HEK293 (cell line): Measurements from ENCODE around the gene EEF1AKMT3.
"Not testable (repeated sequence)": the region's sequence is repeated elsewhere in the genome, so short reads cannot be mapped to it uniquely, and the experiment has no call there.

Source experiments
- CTCF ChIA-PET: fragments of 350-600 bp; formaldehyde crosslinking; extraction: SDS; loops from one replicate; lab custom pipeline; 2021; ENCODE audit warnings: antibody characterized with exemption; lab: Yijun Ruan, JAX
- POLR2A ChIA-PET: fragments of 300-600 bp; formaldehyde crosslinking; extraction: SDS; loops from one replicate; lab custom pipeline; 2020; ENCODE audit warnings: antibody characterized with exemption, inconsistent platforms; lab: Yijun Ruan, JAX
- H3K27ac ChIP-seq: fragments of 200-500 bp; sonication (Bioruptor generic); 2 replicates; pipeline ENCODE4 v1.5.1; 2014; ENCODE audit warnings: low read depth, low read length, control low read depth, inconsistent platforms; ENCODE audit errors: extremely low read depth
- H3K36me3 ChIP-seq, 2 experiments: fragments of 200-500 bp in 1 of 2; sonication (Bioruptor generic) in 1 of 2; 1 replicate in 1 of 2; 2 replicates in 1 of 2; pipeline ENCODE4 v1.5.1; 2014 to 2017; ENCODE audit warnings: inconsistent platforms in 2 of 2, low read length in 2 of 2; ENCODE audit not compliant: control insufficient read depth in 2 of 2, insufficient read depth in 1 of 2
- H3K4me1 ChIP-seq: fragments of 200-500 bp; sonication (Bioruptor generic); 2 replicates; pipeline ENCODE4 v1.5.1; 2014; ENCODE audit warnings: mild to moderate bottlenecking, low read length, inconsistent platforms; ENCODE audit not compliant: control insufficient read depth, insufficient read depth
- H3K4me3 ChIP-seq: 2 replicates; pipeline ENCODE4 v1.5.1; 2011; ENCODE audit warnings: low read depth, mild to moderate bottlenecking, control low read depth, low read length, moderate library complexity
- H3K9me3 ChIP-seq: fragments of 200-500 bp; sonication (Bioruptor generic); 2 replicates; pipeline ENCODE4 v1.5.1; 2014; ENCODE audit warnings: low read depth, low read length, inconsistent platforms; ENCODE audit not compliant: control insufficient read depth, insufficient read depth
- BCL11B ChIP-seq: fragments of 450-650 bp; formaldehyde crosslinking; IDR thresholded peaks from 2 replicates; pipeline ENCODE4 v1.5.1; 2016; ENCODE audit warnings: low read depth, missing biosample characterization, missing genetic modification characterization
- REPIN1 ChIP-seq: fragments of 450-650 bp; formaldehyde crosslinking; IDR thresholded peaks from 2 replicates; pipeline ENCODE4 v1.5.1; 2017; ENCODE audit warnings: missing biosample characterization, missing genetic modification characterization, low read depth
- YY1 ChIP-seq: fragments of 450-650 bp; formaldehyde crosslinking; IDR thresholded peaks from 2 replicates; pipeline ENCODE4 v1.5.1; 2018; ENCODE audit warnings: missing biosample characterization, missing genetic modification characterization
- ZBTB21 ChIP-seq: fragments of 450-650 bp; formaldehyde crosslinking; IDR thresholded peaks from 2 replicates; pipeline ENCODE4 v1.5.1; 2017; ENCODE audit warnings: missing biosample characterization, missing genetic modification characterization
- ZBTB26 ChIP-seq: fragments of 450-650 bp; formaldehyde crosslinking; optimal IDR thresholded peaks from 2 replicates; pipeline ENCODE3; 2016; ENCODE audit warnings: missing biosample characterization, mild to moderate bottlenecking, missing genetic modification characterization
- ZNF132 ChIP-seq: fragments of 450-650 bp; formaldehyde crosslinking; IDR thresholded peaks from 2 replicates; pipeline ENCODE4 v1.5.1; 2017; ENCODE audit warnings: missing biosample characterization, missing genetic modification characterization, borderline replicate concordance
- ZNF138 ChIP-seq: fragments of 450-650 bp; formaldehyde crosslinking; IDR thresholded peaks from 2 replicates; pipeline ENCODE4 v1.5.1; 2016; ENCODE audit warnings: missing biosample characterization, missing genetic modification characterization, borderline replicate concordance
- ZNF302 ChIP-seq: fragments of 450-650 bp; formaldehyde crosslinking; IDR thresholded peaks from 2 replicates; pipeline ENCODE4 v1.5.1; 2016; ENCODE audit warnings: missing biosample characterization, missing genetic modification characterization, low read depth
- ZNF362 ChIP-seq: fragments of 450-650 bp; formaldehyde crosslinking; IDR thresholded peaks from 2 replicates; pipeline ENCODE4 v1.5.1; 2016; ENCODE audit warnings: missing biosample characterization, missing genetic modification characterization
- ZNF37A ChIP-seq: fragments of 450-650 bp; IDR thresholded peaks from 2 replicates; pipeline ENCODE4 v1.5.1; 2018; ENCODE audit warnings: missing biosample characterization, missing genetic modification characterization
- ZNF416 ChIP-seq: fragments of 450-650 bp; formaldehyde crosslinking; IDR thresholded peaks from 2 replicates; pipeline ENCODE4 v1.5.1; 2016; ENCODE audit warnings: missing biosample characterization, missing genetic modification characterization
- ZNF433 ChIP-seq: fragments of 450-650 bp; formaldehyde crosslinking; IDR thresholded peaks from 2 replicates; pipeline ENCODE4 v1.5.1; 2016; ENCODE audit warnings: missing biosample characterization, missing genetic modification characterization, low read depth
- ZNF48 ChIP-seq: fragments of 450-650 bp; formaldehyde crosslinking; IDR thresholded peaks from 2 replicates; pipeline ENCODE4 v1.5.1; 2016; ENCODE audit warnings: missing biosample characterization, missing genetic modification characterization
- ZNF529 ChIP-seq: fragments of 450-650 bp; formaldehyde crosslinking; IDR thresholded peaks from 2 replicates; pipeline ENCODE4 v1.5.1; 2017; ENCODE audit warnings: missing genetic modification characterization, missing biosample characterization; ENCODE audit not compliant: insufficient replicate concordance
- ZNF555 ChIP-seq: fragments of 450-650 bp; formaldehyde crosslinking; conservative IDR thresholded peaks from 2 replicates; pipeline ENCODE4 v1.5.1; 2017; ENCODE audit warnings: missing biosample characterization, mild to moderate bottlenecking, missing genetic modification characterization, inconsistent platforms
- ZNF558 ChIP-seq: fragments of 450-650 bp; formaldehyde crosslinking; IDR thresholded peaks from 2 replicates; pipeline ENCODE4 v1.5.1; 2016; ENCODE audit warnings: missing biosample characterization, missing genetic modification characterization
- ZNF560 ChIP-seq: fragments of 450-650 bp; formaldehyde crosslinking; IDR thresholded peaks from 2 replicates; pipeline ENCODE4 v1.5.1; 2017; ENCODE audit warnings: missing biosample characterization, missing genetic modification characterization, borderline replicate concordance
- TF ChIP-seq, protein P1 (sequence below): IDR thresholded peaks from 2 replicates; pipeline ENCODE4 v1.6.1; 2011; ENCODE audit warnings: mild to moderate bottlenecking, low read depth, low read length, borderline replicate concordance

EEF1AKMT3 gene

GRCh38 chr12:57817261-57817989 is 45.0 kb downstream of the EEF1AKMT3 start:
- no peaks in the 10 kb centered on the region for H3K4me1 ChIP-seq
- TF ChIP-seq ZBTB26 (tag by site-specific recombination) (no peak), ZNF433 (tag by site-specific recombination) (no peak), ZNF558 (no peak), ZNF37A (tag by site-specific recombination) (no peak), ZNF132 (tag by site-specific recombination) (no peak), BCL11B (tag by site-specific recombination) (no peak), ZNF416 (no peak), ZNF555 (tag by site-specific recombination) (no peak), YY1 (tag by site-specific recombination) (no peak), ZNF138 (tag by site-specific recombination) (no peak), ZNF560 (tag by site-specific recombination) (no peak), ZNF302 (tag by site-specific recombination) (no peak), ZNF48 (tag by site-specific recombination) (no peak), REPIN1 (tag by site-specific recombination) (no peak), ZNF529 (tag by site-specific recombination) (no peak), ZBTB21 (no peak)
- TF ChIP-seq, protein P1, sequence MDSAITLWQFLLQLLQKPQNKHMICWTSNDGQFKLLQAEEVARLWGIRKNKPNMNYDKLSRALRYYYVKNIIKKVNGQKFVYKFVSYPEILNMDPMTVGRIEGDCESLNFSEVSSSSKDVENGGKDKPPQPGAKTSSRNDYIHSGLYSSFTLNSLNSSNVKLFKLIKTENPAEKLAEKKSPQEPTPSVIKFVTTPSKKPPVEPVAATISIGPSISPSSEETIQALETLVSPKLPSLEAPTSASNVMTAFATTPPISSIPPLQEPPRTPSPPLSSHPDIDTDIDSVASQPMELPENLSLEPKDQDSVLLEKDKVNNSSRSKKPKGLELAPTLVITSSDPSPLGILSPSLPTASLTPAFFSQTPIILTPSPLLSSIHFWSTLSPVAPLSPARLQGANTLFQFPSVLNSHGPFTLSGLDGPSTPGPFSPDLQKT: no peak
- H3K9me3 ChIP-seq: no peaks in the 10 kb centered on the region
- CTCF ChIA-PET: interaction anchor here (0.6 to 4.5 kb wide), 9 partner anchors 10 to 1704 kb away, joined by 3 to 27 read pairs (median 3); partner anchors contain the start of gene TSFM
- no peak overlapping the region for H3K4me3 ChIP-seq
- peaks cover 0 to 28% of the 10 kb centered on the region in 2 experiments; a peak in 1 of 3 replicates for H3K36me3 ChIP-seq
- H3K27ac ChIP-seq: no peak overlapping the region
- POLR2A ChIA-PET: interaction anchor here (0.6 to 0.7 kb wide), 2 partner anchors 78 to 208 kb away, joined by 4 to 7 read pairs; no protein-coding TSS in a partner anchor

DNA sequence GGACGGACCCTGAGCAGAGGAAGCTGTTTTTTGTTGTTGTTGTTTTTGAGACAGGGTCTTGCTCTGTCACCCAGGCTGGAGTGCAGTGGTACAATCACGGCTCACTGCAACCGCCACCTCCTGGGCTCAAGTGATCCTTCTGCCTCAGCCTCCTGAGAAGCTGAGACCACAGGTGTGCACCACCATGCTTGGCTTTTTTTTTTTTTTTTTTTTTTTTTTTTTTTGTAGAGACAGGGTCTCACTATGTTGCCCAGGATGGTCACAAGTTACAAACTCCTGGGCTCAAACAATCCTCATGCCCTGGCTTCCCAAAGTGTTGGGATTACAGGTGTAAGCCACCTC is 45.5 kb downstream of the EEF1AKMT3 start:
- POLR2A ChIA-PET: interaction anchor here (0.6 to 0.7 kb wide), 2 partner anchors 77 to 209 kb away, joined by 4 to 7 read pairs; no protein-coding TSS in a partner anchor
- not testable (repeated sequence) for H3K27ac ChIP-seq

GRCh38 chr12:57820119-57820518 is 47.7 kb downstream of the EEF1AKMT3 start:
- POLR2A ChIA-PET, H3K27ac ChIP-seq, CTCF ChIA-PET, H3K4me3 ChIP-seq, H3K4me1 ChIP-seq, H3K9me3 ChIP-seq: not testable (repeated sequence)
- H3K36me3 ChIP-seq: peaks cover 5 to 52% of the 10 kb centered on the region in 2 experiments; a peak in 2 of 3 replicates

More for the DNA sequence above, 45.5 kb downstream of the EEF1AKMT3 start:
- H3K4me1 ChIP-seq, H3K9me3 ChIP-seq, H3K4me3 ChIP-seq: not testable (repeated sequence)
- H3K36me3 ChIP-seq: peaks cover 0 to 31% of the 10 kb centered on the region in 2 experiments; a peak in 1 of 3 replicates
- TF ChIP-seq ZNF362 (tag by site-specific recombination): peak; percentile 80
- CTCF ChIA-PET: interaction anchor here (0.6 to 4.5 kb wide), 6 partner anchors 16 to 495 kb away, joined by 3 to 27 read pairs (median 4); partner anchors contain the start of gene TSFM

DNA sequence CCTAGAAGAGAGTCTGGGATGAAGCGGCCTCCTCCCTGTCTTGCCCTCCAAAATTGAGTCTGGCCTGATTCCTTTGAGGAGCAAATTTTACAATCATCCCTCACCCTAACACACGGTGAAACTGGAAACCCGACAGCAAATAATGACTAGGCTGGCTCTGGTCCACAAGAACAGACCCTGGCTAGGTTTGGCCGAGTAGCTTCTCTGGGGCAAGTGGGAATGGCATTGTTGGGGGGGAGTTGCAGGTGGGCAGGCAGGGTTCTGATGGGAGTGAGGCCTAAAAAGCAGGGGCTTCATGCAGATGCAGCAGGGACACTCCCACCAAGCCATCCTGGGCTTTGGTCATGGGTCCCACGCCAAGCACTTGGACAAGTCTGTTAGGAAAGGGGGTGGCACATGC is 48.6 kb downstream of the EEF1AKMT3 start:
- H3K9me3 ChIP-seq, H3K4me3 ChIP-seq, H3K27ac ChIP-seq, H3K4me1 ChIP-seq, POLR2A ChIA-PET: not testable (repeated sequence)
- CTCF ChIA-PET: interaction anchor here (0.6 to 1.1 kb wide), 2 partner anchors 12 to 15 kb away, joined by 4 to 7 read pairs; no protein-coding TSS in a partner anchor
- H3K36me3 ChIP-seq: peaks cover 11 to 61% of the 10 kb centered on the region in 2 experiments; a peak in 2 of 3 replicates
